ENCODE measurements around the gene USP10.

The USP10 gene

GRCh38 chr16:84816485-84816884 lies 116.7 kb downstream of the USP10 start:
- DNase-seq (ENCODE audit: low spot score) = no peak
- no peak for TF ChIP-seq CTCF (IDR thresholded peaks at IDR 0.05; ENCODE audit: extremely low read depth, insufficient read depth, missing control alignments)
- in situ Hi-C loops (cut with MboI; ENCODE audit: low pct_unique_long_range_greater_than_20kb, low sequenced_read_pairs, unreplicated experiment) = no loop called here

- in situ Hi-C loops (cut with MboI; ENCODE audit: low pct_unique_long_range_greater_than_20kb, low sequenced_read_pairs, unreplicated experiment) = no loop called here
- DNase-seq (ENCODE audit: low spot score) = no peak
- no peak for TF ChIP-seq CTCF (IDR thresholded peaks at IDR 0.05; ENCODE audit: extremely low read depth, insufficient read depth, missing control alignments)
These were observed 117.4 kb downstream of the USP10 start for GRCh38 chr16:84817206-84817605.

- DNase-seq (ENCODE audit: low spot score) = no peak
- TF ChIP-seq CTCF (IDR thresholded peaks at IDR 0.05; ENCODE audit: extremely low read depth, insufficient read depth, missing control alignments) = no peak
- in situ Hi-C loops (cut with MboI; ENCODE audit: low pct_unique_long_range_greater_than_20kb, low sequenced_read_pairs, unreplicated experiment) = no loop called here
These were observed 117.8 kb downstream of the USP10 start for GRCh38 chr16:84817613-84818012.

- no peak for TF ChIP-seq CTCF (IDR thresholded peaks at IDR 0.05; ENCODE audit: extremely low read depth, insufficient read depth, missing control alignments)
These were observed 118.3 kb downstream of the USP10 start for GRCh38 chr16:84818133-84818532.

GRCh38 chr16:84818989-84819643 lies 119.3 kb downstream of the USP10 start:
- in situ Hi-C loops (cut with MboI; ENCODE audit: low pct_unique_long_range_greater_than_20kb, low sequenced_read_pairs, unreplicated experiment) = no loop called here
- no peak for DNase-seq (ENCODE audit: low spot score)
- no peak for TF ChIP-seq CTCF (IDR thresholded peaks at IDR 0.05; ENCODE audit: extremely low read depth, insufficient read depth, missing control alignments)

More at GRCh38 chr16:84818133-84818532, 118.3 kb downstream of the USP10 start:
- in situ Hi-C loops (cut with MboI; ENCODE audit: low pct_unique_long_range_greater_than_20kb, low sequenced_read_pairs, unreplicated experiment) = no loop called here
- no peak for DNase-seq (ENCODE audit: low spot score)

GRCh38 chr16:84819644-84820304 lies 120.0 kb downstream of the USP10 start, which contains the start of gene CRISPLD2:
Gene CRISPLD2, plus strand, starts transcription at chr16:84819985. Its CDS starts 18,511 bp downstream, at chr16:84838496.
- in situ Hi-C loops (cut with MboI; ENCODE audit: low pct_unique_long_range_greater_than_20kb, low sequenced_read_pairs, unreplicated experiment) = no loop called here
- no peak for TF ChIP-seq CTCF (IDR thresholded peaks at IDR 0.05; ENCODE audit: extremely low read depth, insufficient read depth, missing control alignments)
- peak; percentile 90 for DNase-seq (ENCODE audit: low spot score)

Data from GM13977 (cell line).